H1 (cell line): ENCODE results near the gene SPTBN4. TPM values are rescaled to one million over a fixed set of nuclear protein-coding genes. Genes with fewer than 3 reads are reported as not detected.

Experiments
- CTCF ChIA-PET: fragments of 300-600 bp; sonication (Branson Sonifier 250); formaldehyde crosslinking; loops from one replicate; lab custom pipeline; 2021; ENCODE audit not compliant: partially characterized antibody; lab: Charles Lee
- POLR2A ChIA-PET: fragments of 300-600 bp; sonication (Branson Sonifier 250); formaldehyde crosslinking; loops from one replicate; lab custom pipeline; 2021; ENCODE audit warnings: inconsistent platforms; ENCODE audit not compliant: partially characterized antibody; lab: Charles Lee
- DNase-seq, 2 experiments: peaks; one replicate each; pipeline versions ENCODE4 v3.0.0 to v3.0.0-alpha.2; 2010 to 2022; ENCODE audit warnings: low spot score in 2 of 2, low read depth in 1 of 2, mixed read lengths in 1 of 2
- FAIRE-seq: peaks from 2 replicates; lab custom pipeline; 2011; peaks lifted over from hg19 to GRCh38; lab: Jason Lieb, UNC
- H2AFZ ChIP-seq: 2 replicates; pipeline ENCODE4 v1.8.1; 2012; ENCODE audit warnings: low read length, inconsistent platforms
- H2AK5ac ChIP-seq: 2 replicates; pipeline ENCODE4 v1.6.1; 2013; ENCODE audit warnings: low read depth, low read length
- H2BK120ac ChIP-seq: replicated peaks from 2 replicates; pipeline ENCODE3; 2013; ENCODE audit warnings: low read depth, low read length, inconsistent platforms
- H2BK12ac ChIP-seq: 2 replicates; pipeline ENCODE4 v1.6.1; 2013; ENCODE audit warnings: low read depth, low read length
- H2BK15ac ChIP-seq: 2 replicates; pipeline ENCODE4 v1.6.1; 2013; ENCODE audit warnings: low read length
- H2BK20ac ChIP-seq: 2 replicates; pipeline ENCODE4 v1.6.1; 2013; ENCODE audit warnings: low read length
- H2BK5ac ChIP-seq: 2 replicates; pipeline ENCODE4 v1.6.1; 2013; ENCODE audit warnings: low read depth, low read length
- H3K14ac ChIP-seq: 2 replicates; pipeline ENCODE4 v1.6.1; 2013; ENCODE audit warnings: inconsistent platforms; ENCODE audit not compliant: insufficient read length
- H3K18ac ChIP-seq: 2 replicates; pipeline ENCODE4 v1.6.1; 2013; ENCODE audit warnings: low read length; ENCODE audit errors: extremely low read depth
- H3K23ac ChIP-seq: 2 replicates; pipeline ENCODE4 v1.6.1; 2013; ENCODE audit warnings: inconsistent platforms; ENCODE audit not compliant: insufficient read length
- H3K23me2 ChIP-seq: 2 replicates; pipeline ENCODE4 v1.6.1; 2013; ENCODE audit warnings: low read depth, low read length
- H3K27ac ChIP-seq: 2 replicates; pipeline ENCODE4 v1.6.1; 2011; ENCODE audit warnings: low read depth, low read length, inconsistent platforms
- H3K27me3 ChIP-seq, 4 experiments: replicated peaks in 1 of 4; 1 replicate in 1 of 4; 2 replicates in 3 of 4; pipeline versions ENCODE4 v1.6.1 to v1.8.1; 2011 to 2013; ENCODE audit warnings: low read length in 3 of 4, mild to moderate bottlenecking in 3 of 4, inconsistent platforms in 2 of 4, mixed read lengths in 2 of 4, moderate library complexity in 1 of 4; ENCODE audit not compliant: control insufficient read depth in 3 of 4, insufficient read depth in 3 of 4; ENCODE audit errors: extremely low read depth in 1 of 4
- H3K36me3 ChIP-seq, 4 experiments: 2 replicates each; pipeline versions ENCODE4 v1.6.1 to v1.8.1; 2011 to 2013; ENCODE audit warnings: mild to moderate bottlenecking in 4 of 4, low read length in 3 of 4, moderate library complexity in 2 of 4, control low read depth in 1 of 4, inconsistent platforms in 1 of 4; ENCODE audit not compliant: insufficient read depth in 4 of 4, control insufficient read depth in 2 of 4
- H3K4ac ChIP-seq: replicated peaks from 2 replicates; pipeline ENCODE3; 2013; ENCODE audit warnings: low read length, low read depth, mixed read lengths, inconsistent platforms; ENCODE audit not compliant: insufficient read length
- H3K4me1 ChIP-seq, 4 experiments: replicated peaks in 1 of 4; 1 replicate in 1 of 4; 2 replicates in 3 of 4; pipeline versions ENCODE4 v1.6.1 to v1.8.1; 2011 to 2013; ENCODE audit warnings: low read length in 3 of 4, inconsistent platforms in 2 of 4, mixed read lengths in 1 of 4; ENCODE audit not compliant: insufficient read depth in 4 of 4, control insufficient read depth in 3 of 4
- H3K4me2 ChIP-seq, 2 experiments: 2 replicates each; pipeline versions ENCODE4 v1.6.1 to v1.8.1; 2011 to 2013; ENCODE audit warnings: low read depth in 2 of 2, low read length in 2 of 2, control low read depth in 1 of 2, inconsistent platforms in 1 of 2, mild to moderate bottlenecking in 1 of 2; ENCODE audit not compliant: insufficient read depth in 1 of 2
- H3K4me3 ChIP-seq, 4 experiments: fragments of 200-600, 300-600 bp in 1 of 4; sonication (generic), shearing (Covaris generic), sonication (Bioruptor Twin) in 1 of 4; 2 replicates each; pipeline versions ENCODE4 v1.5.1 to v1.8.1; 2011 to 2016; ENCODE audit warnings: low read length in 4 of 4, low read depth in 3 of 4, control low read depth in 2 of 4, inconsistent platforms in 2 of 4, mild to moderate bottlenecking in 2 of 4, mixed read lengths in 1 of 4, moderate library complexity in 1 of 4; ENCODE audit not compliant: insufficient read depth in 2 of 4; ENCODE audit errors: extremely low read depth in 1 of 4
- H3K56ac ChIP-seq: replicated peaks from 2 replicates; pipeline ENCODE3; 2013; ENCODE audit warnings: low read depth, mild to moderate bottlenecking, mixed read lengths, low read length, inconsistent platforms; ENCODE audit not compliant: insufficient read length
- H3K79me1 ChIP-seq: 2 replicates; pipeline ENCODE4 v1.6.1; 2013; ENCODE audit warnings: low read depth, low read length, control low read depth
- H3K79me2 ChIP-seq, 2 experiments: 2 replicates each; pipeline versions ENCODE4 v1.6.1 to v1.8.1; 2012 to 2013; ENCODE audit warnings: low read length in 2 of 2, mild to moderate bottlenecking in 2 of 2, inconsistent platforms in 1 of 2; ENCODE audit not compliant: insufficient read depth in 2 of 2, control insufficient read depth in 1 of 2
- H3K9ac ChIP-seq, 4 experiments: replicated peaks in 1 of 4; 1 replicate in 1 of 4; 2 replicates in 3 of 4; pipeline versions ENCODE4 v1.6.1 to v1.8.1; 2011 to 2013; ENCODE audit warnings: low read depth in 3 of 4, low read length in 3 of 4, control low read depth in 2 of 4, mild to moderate bottlenecking in 2 of 4, moderate library complexity in 2 of 4, inconsistent platforms in 1 of 4; ENCODE audit errors: extremely low read depth in 1 of 4
- H3K9me3 ChIP-seq, 2 experiments: 2 replicates each; pipeline versions ENCODE4 v1.6.1 to v1.8.1; 2012 to 2013; ENCODE audit warnings: mild to moderate bottlenecking in 2 of 2, moderate library complexity in 2 of 2, control low read depth in 1 of 2, inconsistent platforms in 1 of 2, low read depth in 1 of 2, low read length in 1 of 2, mixed read lengths in 1 of 2; ENCODE audit not compliant: insufficient read depth in 2 of 2
- H4K20me1 ChIP-seq, 2 experiments: replicated peaks in 1 of 2; 2 replicates each; pipeline versions ENCODE3 to v1.8.1; 2011 to 2013; ENCODE audit warnings: inconsistent platforms in 2 of 2, low read length in 2 of 2, mild to moderate bottlenecking in 1 of 2; ENCODE audit not compliant: insufficient read depth in 2 of 2, control insufficient read depth in 1 of 2
- H4K5ac ChIP-seq: 2 replicates; pipeline ENCODE4 v1.6.1; 2013; ENCODE audit warnings: low read length, low read depth, mixed read lengths, inconsistent platforms; ENCODE audit not compliant: insufficient read length
- H4K8ac ChIP-seq: 2 replicates; pipeline ENCODE4 v1.8.0; 2013; ENCODE audit warnings: mild to moderate bottlenecking, moderate library complexity, low read length, inconsistent platforms; ENCODE audit not compliant: insufficient read depth; ENCODE audit errors: extremely low read depth
- H4K91ac ChIP-seq: replicated peaks from 2 replicates; pipeline ENCODE3; 2013; ENCODE audit warnings: low read length, mixed read lengths, inconsistent platforms; ENCODE audit not compliant: insufficient read length
- BACH1 ChIP-seq: IDR thresholded peaks from 2 replicates; pipeline ENCODE4 v1.6.1; 2012; ENCODE audit warnings: low read length, improper control_type of control experiment
- E2F6 ChIP-seq: IDR thresholded peaks from 2 replicates; pipeline ENCODE4 v1.6.1; 2012; ENCODE audit warnings: inconsistent platforms
- EGR1 ChIP-seq: IDR thresholded peaks from 2 replicates; pipeline ENCODE4 v1.6.1; 2011; ENCODE audit warnings: low read depth, low read length, borderline replicate concordance
- HDAC2 ChIP-seq, 2 experiments: fragments of 300-600 bp in 1 of 2; sonication (generic) in 1 of 2; IDR thresholded peaks; 2 replicates each; pipeline ENCODE4 v1.6.1; 2011 to 2012; ENCODE audit warnings: low read depth in 2 of 2, low read length in 2 of 2, mild to moderate bottlenecking in 2 of 2, moderate library complexity in 2 of 2, borderline replicate concordance in 1 of 2, inconsistent platforms in 1 of 2
- KDM1A ChIP-seq: fragments of 200-600, 300-600 bp; sonication (generic); IDR thresholded peaks from 2 replicates; pipeline ENCODE4 v1.7.1; 2016; ENCODE audit warnings: mild to moderate bottlenecking, low read length, borderline replicate concordance
- MAX ChIP-seq: IDR thresholded peaks from 2 replicates; pipeline ENCODE4 v1.6.1; 2012; ENCODE audit warnings: inconsistent platforms
- NRF1 ChIP-seq: IDR thresholded peaks from 2 replicates; pipeline ENCODE4 v1.6.1; 2011; ENCODE audit warnings: mild to moderate bottlenecking, low read depth, low read length, improper control_type of control experiment
- SP2 ChIP-seq: IDR thresholded peaks from 2 replicates; pipeline ENCODE4 v1.6.1; 2012; ENCODE audit warnings: mild to moderate bottlenecking, low read length, inconsistent platforms
- TAF1 ChIP-seq: IDR thresholded peaks from 2 replicates; pipeline ENCODE4 v1.6.1; 2011; ENCODE audit warnings: mild to moderate bottlenecking, low read depth, low read length
- WGBS, 2 experiments: shearing (Covaris generic) in 1 of 2; methylation state at CpG; one replicate each; pipeline versions ENCODE4 v1.1.6 to v1.1.7; 2013 to 2015; ENCODE audit warnings: low lambda C conversion rate in 2 of 2, mixed read lengths in 2 of 2, inconsistent platforms in 1 of 2, low coverage in 1 of 2, missing lambda C conversion rate in 1 of 2; ENCODE audit not compliant: insufficient replicate concordance in 2 of 2, insufficient coverage in 1 of 2, insufficient read length in 1 of 2; ENCODE audit errors: extremely low coverage in 1 of 2, missing lambda C conversion rate in 1 of 2; 5-methylcytosine and 5-hydroxymethylcytosine counted together
- polyA plus RNA-seq, 7 experiments: library from polyadenylated mRNA; depleted of rRNA in 3 of 7; stranded (reverse) in 5 of 7; unstranded in 2 of 7; fragments of >200 nt in 5 of 7; fragments of 200-250 nt in 2 of 7; gene quantifications; 1 replicate in 5 of 7; 2 replicates in 1 of 7; 4 replicates in 1 of 7; pipeline versions ENCODE4 v1.2.1 to v1.2.3, GENCODE V29; 2011 to 2013; ENCODE audit warnings: missing spikeins in 2 of 7, mixed read lengths in 2 of 7
- total RNA-seq: library from RNA; stranded (reverse); fragmentation: NEBNext Ultra II Directional; extraction: Animal tissue kit (Norgen Biotek cat#: 25700); gene quantifications from 2 replicates; pipeline ENCODE4 v1.2.1, GENCODE V29; 2021

SPTBN4 gene
- total and polyA plus RNA-seq, 2 of the 8 experiments (the other 6 are each of a cell fraction or from before 2014, with no cell fraction given), result 1.9 to 3.0 TPM

GRCh38 chr19:40529093-40529954, 62.5 kb downstream of the SPTBN4 start:
- no peak overlapping the region for H4K5ac ChIP-seq
- peak overlapping the region; percentile 24 to 62 (median 44); a peak in 7 of 8 replicates for H3K4me3 ChIP-seq
- 0 out of 2 replicates have a peak overlapping the region, but pooled peaks have one; percentile 75 for H2BK15ac ChIP-seq
- POLR2A ChIA-PET, result no interaction called here
- no peak overlapping the region for H3K23ac ChIP-seq
- H3K14ac ChIP-seq, result no peak overlapping the region
- no peaks in the 10 kb centered on the region for H4K20me1 ChIP-seq
- CTCF ChIA-PET, result interaction anchor here (0.6 to 2.7 kb wide), 18 partner anchors 9 to 677 kb away, joined by 3 to 10 read pairs (median 3); partner anchors contain the start of gene LTBP4
- H3K9me3 ChIP-seq, result peaks cover 0 to 3% of the 10 kb centered on the region in 2 experiments; a peak in 1 of 4 replicates
- no peaks in the 10 kb centered on the region for H3K79me2 ChIP-seq
- H3K4ac ChIP-seq, result no peak overlapping the region
- H2AFZ ChIP-seq, result 0 out of 2 replicates have a peak overlapping the region, but pooled peaks have one; percentile 37
- peak overlapping the region; percentile 15 for H4K91ac ChIP-seq
- H4K8ac ChIP-seq, result no peak overlapping the region
- no peak overlapping the region for H3K56ac ChIP-seq
- peaks cover 9% of the 10 kb centered on the region for H3K23me2 ChIP-seq
- no peak overlapping the region for H2AK5ac ChIP-seq
- H3K36me3 ChIP-seq, result no peaks in the 10 kb centered on the region
- H3K27ac ChIP-seq, result no peak overlapping the region
- no peak overlapping the region; the same call in 1 of the 2 replicates for H2BK5ac ChIP-seq
- no peak overlapping the region for H3K9ac ChIP-seq
- H3K4me2 ChIP-seq, result peak overlapping the region; percentile 55 to 64
- no peak for FAIRE-seq
- WGBS, 2 experiments, result 12% methylated on average over 33 of the region's 54 CpGs; no CpG with 5 or more reads in 1 of the 2 experiments
- DNase-seq, result peak; percentile 80 to 96
- peak overlapping the region; percentile 21; the same call in 1 of the 2 replicates for H2BK20ac ChIP-seq
- peak overlapping the region; percentile 68; the same call in 1 of the 2 replicates for H2BK12ac ChIP-seq
- H2BK120ac ChIP-seq, result no peak overlapping the region
- H3K27me3 ChIP-seq, result peaks cover 0 to 4% (median 0%) of the 10 kb centered on the region in 4 experiments; a peak in 2 of 7 replicates
- H3K79me1 ChIP-seq, result no peaks in the 10 kb centered on the region
- peak overlapping the region; percentile 90 for H3K18ac ChIP-seq
- peaks cover 0 to 7% (median 4%) of the 10 kb centered on the region in 4 experiments; a peak in 6 of 7 replicates for H3K4me1 ChIP-seq
- peak; percentile 81 for TF ChIP-seq MAX
- peak; percentile 80 for TF ChIP-seq BACH1
- peak; percentile 90 for TF ChIP-seq NRF1
- TF ChIP-seq TAF1, result no peak
- TF ChIP-seq HDAC2 (IDR thresholded peaks at IDR 0.05; ENCODE audit: borderline replicate concordance in 1 of 2, low read depth in 2 of 2, low read length in 2 of 2), result no peak
- TF ChIP-seq E2F6, result 0 out of 2 replicates have a peak, but pooled peaks have one; percentile 39
- no peak for TF ChIP-seq SP2
- peak; percentile 43; the same call in 1 of the 2 replicates for TF ChIP-seq KDM1A
- peak; percentile 100 for TF ChIP-seq EGR1
